GM23338 (cell line): ENCODE results near the gene DYRK3.

Source experiments
- CREB1 ChIP-seq: fragments of 250-450 bp; sonication (Bioruptor Pico); IDR thresholded peaks from 2 replicates; pipeline ENCODE4 v1.5.0; 2020; ENCODE audit warnings: low read depth, mild to moderate bottlenecking, moderate library complexity
- EZH2 ChIP-seq: fragments of 200-600 bp; sonication (generic); IDR thresholded peaks from one replicate; pipeline ENCODE4 v1.8.0; 2017; ENCODE audit warnings: antibody characterized with exemption, mild to moderate bottlenecking, low read depth; ENCODE audit not compliant: unreplicated experiment
- EZH2phosphoT487 ChIP-seq: fragments of 200-600 bp; sonication (generic); IDR thresholded peaks from one replicate; pipeline ENCODE4 v1.8.1; 2018; ENCODE audit warnings: antibody characterized with exemption; ENCODE audit not compliant: unreplicated experiment
- JUNB ChIP-seq: IDR thresholded peaks from one replicate; pipeline ENCODE4 v1.6.1; 2016; ENCODE audit warnings: antibody characterized with exemption; ENCODE audit not compliant: unreplicated experiment
- POLR2AphosphoS5 ChIP-seq: IDR thresholded peaks from 2 replicates; pipeline ENCODE4 v1.6.1; 2016; ENCODE audit warnings: antibody characterized with exemption, low read depth
- ZNF331 ChIP-seq: fragments of 250-450 bp; sonication (Bioruptor Pico); IDR thresholded peaks from 2 replicates; pipeline ENCODE4 v1.5.0; 2020; ENCODE audit warnings: low read depth, mild to moderate bottlenecking, moderate library complexity
- TF ChIP-seq, protein P1 (sequence below), 2 experiments: fragments of 200-600 bp in 1 of 2; sonication (generic) in 1 of 2; conservative IDR thresholded peaks; 2 replicates each; pipeline versions ENCODE4 v1.5.1 to v1.6.1; 2016 to 2017; ENCODE audit warnings: antibody characterized with exemption in 2 of 2, low read depth in 2 of 2, mild to moderate bottlenecking in 2 of 2, moderate library complexity in 1 of 2
- TF ChIP-seq, protein P2 (sequence below): IDR thresholded peaks from one replicate; pipeline ENCODE4 v1.6.1; 2018; ENCODE audit warnings: antibody characterized with exemption; ENCODE audit not compliant: unreplicated experiment

DNA sequence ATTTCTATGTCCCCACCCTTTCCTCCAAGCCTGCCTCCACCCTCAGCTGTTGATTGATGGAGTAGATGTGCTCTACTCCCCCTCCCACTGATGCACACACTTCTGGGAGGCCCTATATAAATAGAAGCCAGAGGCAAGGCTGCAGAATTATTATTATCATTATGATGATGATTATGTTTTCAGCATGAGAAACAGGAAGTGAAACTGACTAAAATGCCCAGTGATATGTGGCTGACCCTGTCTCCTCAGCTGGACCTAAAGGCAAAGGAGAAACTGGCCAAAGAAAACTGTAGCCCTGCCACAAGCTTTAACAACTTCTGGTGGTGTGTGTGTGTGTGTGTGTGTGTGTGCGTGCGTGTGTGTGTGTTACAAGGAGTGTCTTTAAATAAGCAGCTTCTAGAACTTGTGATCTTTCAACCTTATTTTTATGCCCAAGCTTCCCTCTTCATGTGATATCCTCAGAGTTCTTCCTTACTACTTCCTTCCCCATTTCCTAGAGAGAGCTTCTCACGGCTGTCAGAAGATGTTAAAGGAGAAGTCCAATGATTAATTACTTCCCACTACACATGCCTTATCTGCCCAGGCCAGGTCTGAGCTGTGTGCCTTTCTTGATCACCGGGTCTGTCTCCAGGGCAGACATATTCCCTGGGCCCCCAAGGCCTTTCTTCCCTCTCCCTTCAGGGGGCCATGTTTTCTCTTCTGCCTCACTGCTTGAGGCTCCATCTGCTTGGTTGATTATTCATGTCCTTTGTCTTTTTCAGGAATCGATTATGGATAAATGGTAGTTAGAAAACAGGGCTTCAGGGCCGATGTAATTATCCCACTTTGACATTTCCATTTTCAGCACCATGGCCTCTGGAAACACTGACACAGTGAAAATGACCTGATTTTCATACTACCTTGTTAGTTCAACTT, 37.8 kb downstream of the DYRK3 start:
- TF ChIP-seq, protein P1, sequence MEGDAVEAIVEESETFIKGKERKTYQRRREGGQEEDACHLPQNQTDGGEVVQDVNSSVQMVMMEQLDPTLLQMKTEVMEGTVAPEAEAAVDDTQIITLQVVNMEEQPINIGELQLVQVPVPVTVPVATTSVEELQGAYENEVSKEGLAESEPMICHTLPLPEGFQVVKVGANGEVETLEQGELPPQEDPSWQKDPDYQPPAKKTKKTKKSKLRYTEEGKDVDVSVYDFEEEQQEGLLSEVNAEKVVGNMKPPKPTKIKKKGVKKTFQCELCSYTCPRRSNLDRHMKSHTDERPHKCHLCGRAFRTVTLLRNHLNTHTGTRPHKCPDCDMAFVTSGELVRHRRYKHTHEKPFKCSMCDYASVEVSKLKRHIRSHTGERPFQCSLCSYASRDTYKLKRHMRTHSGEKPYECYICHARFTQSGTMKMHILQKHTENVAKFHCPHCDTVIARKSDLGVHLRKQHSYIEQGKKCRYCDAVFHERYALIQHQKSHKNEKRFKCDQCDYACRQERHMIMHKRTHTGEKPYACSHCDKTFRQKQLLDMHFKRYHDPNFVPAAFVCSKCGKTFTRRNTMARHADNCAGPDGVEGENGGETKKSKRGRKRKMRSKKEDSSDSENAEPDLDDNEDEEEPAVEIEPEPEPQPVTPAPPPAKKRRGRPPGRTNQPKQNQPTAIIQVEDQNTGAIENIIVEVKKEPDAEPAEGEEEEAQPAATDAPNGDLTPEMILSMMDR (conservative IDR thresholded peaks at IDR 0.05; ENCODE audit: low read depth in 2 of 2): no peak
- TF ChIP-seq JUNB (no peak), POLR2AphosphoS5 (no peak), EZH2 (no peak), ZNF331 (no peak), EZH2phosphoT487 (no peak), CREB1 (CRISPR knock-in tag) (no peak)
- TF ChIP-seq, protein P2, sequence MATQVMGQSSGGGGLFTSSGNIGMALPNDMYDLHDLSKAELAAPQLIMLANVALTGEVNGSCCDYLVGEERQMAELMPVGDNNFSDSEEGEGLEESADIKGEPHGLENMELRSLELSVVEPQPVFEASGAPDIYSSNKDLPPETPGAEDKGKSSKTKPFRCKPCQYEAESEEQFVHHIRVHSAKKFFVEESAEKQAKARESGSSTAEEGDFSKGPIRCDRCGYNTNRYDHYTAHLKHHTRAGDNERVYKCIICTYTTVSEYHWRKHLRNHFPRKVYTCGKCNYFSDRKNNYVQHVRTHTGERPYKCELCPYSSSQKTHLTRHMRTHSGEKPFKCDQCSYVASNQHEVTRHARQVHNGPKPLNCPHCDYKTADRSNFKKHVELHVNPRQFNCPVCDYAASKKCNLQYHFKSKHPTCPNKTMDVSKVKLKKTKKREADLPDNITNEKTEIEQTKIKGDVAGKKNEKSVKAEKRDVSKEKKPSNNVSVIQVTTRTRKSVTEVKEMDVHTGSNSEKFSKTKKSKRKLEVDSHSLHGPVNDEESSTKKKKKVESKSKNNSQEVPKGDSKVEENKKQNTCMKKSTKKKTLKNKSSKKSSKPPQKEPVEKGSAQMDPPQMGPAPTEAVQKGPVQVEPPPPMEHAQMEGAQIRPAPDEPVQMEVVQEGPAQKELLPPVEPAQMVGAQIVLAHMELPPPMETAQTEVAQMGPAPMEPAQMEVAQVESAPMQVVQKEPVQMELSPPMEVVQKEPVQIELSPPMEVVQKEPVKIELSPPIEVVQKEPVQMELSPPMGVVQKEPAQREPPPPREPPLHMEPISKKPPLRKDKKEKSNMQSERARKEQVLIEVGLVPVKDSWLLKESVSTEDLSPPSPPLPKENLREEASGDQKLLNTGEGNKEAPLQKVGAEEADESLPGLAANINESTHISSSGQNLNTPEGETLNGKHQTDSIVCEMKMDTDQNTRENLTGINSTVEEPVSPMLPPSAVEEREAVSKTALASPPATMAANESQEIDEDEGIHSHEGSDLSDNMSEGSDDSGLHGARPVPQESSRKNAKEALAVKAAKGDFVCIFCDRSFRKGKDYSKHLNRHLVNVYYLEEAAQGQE: no peak
